ENCODE data around the gene KRTAP5-7. TPM values are rescaled to one million over a fixed set of nuclear protein-coding genes. Genes with fewer than 3 reads are reported as not detected.

Gene KRTAP5-7
- total RNA-seq, 2 experiments from 2014 or later = not detected

- H3K27ac Mint-ChIP-seq = no peak overlapping the region
- CTCF ChIA-PET = no interaction called here
- DNase-seq (peak; percentile 33), ATAC-seq (no peak)
- H3K36me3 Mint-ChIP-seq = peaks cover 58% of the 10 kb centered on the region
- no peaks in the 10 kb centered on the region for H3K27me3 Mint-ChIP-seq
- H3K4me1 Mint-ChIP-seq = no peaks in the 10 kb centered on the region
- no peaks in the 10 kb centered on the region for H3K9me3 Mint-ChIP-seq (ENCODE audit: low read depth)
- H3K4me3 Mint-ChIP-seq = no peak overlapping the region
Measured at GRCh38 chr11:71502026-71502425, 25.0 kb upstream of the KRTAP5-7 start.

- Mint-ChIP-seq H3K9me3 (ENCODE audit: low read depth) (no peaks in the 10 kb centered on the region), H3K4me3 (no peak overlapping the region), H3K4me1 (no peaks in the 10 kb centered on the region), H3K27ac (no peak overlapping the region), H3K36me3 (peaks cover 53% of the 10 kb centered on the region), H3K27me3 (no peaks in the 10 kb centered on the region)
- ATAC-seq = no peak
- CTCF ChIA-PET = no interaction called here
- DNase-seq = peak; percentile 35
Measured at GRCh38 chr11:71502871-71503435, 24.1 kb upstream of the KRTAP5-7 start.

GRCh38 chr11:71504531-71504930, 22.5 kb upstream of the KRTAP5-7 start:
- no peak overlapping the region for H3K4me3 Mint-ChIP-seq
- peaks cover 41% of the 10 kb centered on the region for H3K36me3 Mint-ChIP-seq
- no peaks in the 10 kb centered on the region for H3K27me3 Mint-ChIP-seq
- H3K27ac Mint-ChIP-seq = no peak overlapping the region
- CTCF ChIA-PET = no interaction called here
- ATAC-seq (no peak), DNase-seq (no peak)
- H3K9me3 Mint-ChIP-seq (ENCODE audit: low read depth) = peaks cover 1% of the 10 kb centered on the region
- no peaks in the 10 kb centered on the region for H3K4me1 Mint-ChIP-seq

- peaks cover 2% of the 10 kb centered on the region for H3K9me3 Mint-ChIP-seq (ENCODE audit: low read depth)
- H3K4me3 Mint-ChIP-seq = no peak overlapping the region
- H3K27ac Mint-ChIP-seq = no peak overlapping the region
- CTCF ChIA-PET = no interaction called here
- DNase-seq = no peak
- no peak for ATAC-seq
- no peaks in the 10 kb centered on the region for H3K4me1 Mint-ChIP-seq
- no peaks in the 10 kb centered on the region for H3K27me3 Mint-ChIP-seq
- peaks cover 38% of the 10 kb centered on the region for H3K36me3 Mint-ChIP-seq
Measured at GRCh38 chr11:71505001-71505400, 22.1 kb upstream of the KRTAP5-7 start.

GRCh38 chr11:71505781-71506180, 21.3 kb upstream of the KRTAP5-7 start:
- peaks cover 2% of the 10 kb centered on the region for H3K9me3 Mint-ChIP-seq (ENCODE audit: low read depth)
- H3K36me3 Mint-ChIP-seq = peaks cover 30% of the 10 kb centered on the region

GRCh38 chr11:71507102-71507501, 20.0 kb upstream of the KRTAP5-7 start:
- CTCF ChIA-PET = no interaction called here
- H3K36me3 Mint-ChIP-seq = peaks cover 27% of the 10 kb centered on the region

More at GRCh38 chr11:71505781-71506180, 21.3 kb upstream of the KRTAP5-7 start:
- Mint-ChIP-seq H3K4me3 (no peak overlapping the region), H3K27me3 (no peaks in the 10 kb centered on the region), H3K27ac (no peak overlapping the region), H3K4me1 (no peaks in the 10 kb centered on the region)
- DNase-seq = peak; percentile 7
- no peak for ATAC-seq
- CTCF ChIA-PET = no interaction called here

GRCh38 chr11:71518506-71519471, 8.3 kb upstream of the KRTAP5-7 start:
- no peak for ATAC-seq
- no peaks in the 10 kb centered on the region for H3K9me3 Mint-ChIP-seq (ENCODE audit: low read depth)
- CTCF ChIA-PET = no interaction called here

More at GRCh38 chr11:71507102-71507501, 20.0 kb upstream of the KRTAP5-7 start:
- no peak overlapping the region for H3K4me3 Mint-ChIP-seq
- peak; percentile 14 for DNase-seq
- ATAC-seq = no peak
- peaks cover 2% of the 10 kb centered on the region for H3K9me3 Mint-ChIP-seq (ENCODE audit: low read depth)
- no peaks in the 10 kb centered on the region for H3K4me1 Mint-ChIP-seq
- no peak overlapping the region for H3K27ac Mint-ChIP-seq
- no peaks in the 10 kb centered on the region for H3K27me3 Mint-ChIP-seq

GRCh38 chr11:71519546-71519945, 7.5 kb upstream of the KRTAP5-7 start:
- Mint-ChIP-seq H3K4me1 (no peaks in the 10 kb centered on the region), H3K27ac (no peak overlapping the region), H3K9me3 (ENCODE audit: low read depth) (no peaks in the 10 kb centered on the region), H3K27me3 (no peaks in the 10 kb centered on the region), H3K36me3 (no peaks in the 10 kb centered on the region), H3K4me3 (no peak overlapping the region)
- CTCF ChIA-PET = no interaction called here
- no peak for ATAC-seq
- DNase-seq = no peak

More at GRCh38 chr11:71518506-71519471, 8.3 kb upstream of the KRTAP5-7 start:
- no peak overlapping the region for H3K4me3 Mint-ChIP-seq
- H3K36me3 Mint-ChIP-seq = no peaks in the 10 kb centered on the region
- H3K27me3 Mint-ChIP-seq = no peaks in the 10 kb centered on the region
- no peak for DNase-seq
- H3K27ac Mint-ChIP-seq = no peak overlapping the region
- no peaks in the 10 kb centered on the region for H3K4me1 Mint-ChIP-seq

- ATAC-seq (no peak), DNase-seq (no peak)
- Mint-ChIP-seq H3K9me3 (ENCODE audit: low read depth) (no peaks in the 10 kb centered on the region), H3K36me3 (no peaks in the 10 kb centered on the region), H3K27ac (no peak overlapping the region), H3K27me3 (peaks cover 10% of the 10 kb centered on the region), H3K4me3 (no peak overlapping the region), H3K4me1 (no peaks in the 10 kb centered on the region)
- CTCF ChIA-PET = no interaction called here
Measured at GRCh38 chr11:71525188-71525937, 1.7 kb upstream of the KRTAP5-7 start.

- H3K36me3 Mint-ChIP-seq = no peaks in the 10 kb centered on the region
- H3K9me3 Mint-ChIP-seq (ENCODE audit: low read depth) = no peaks in the 10 kb centered on the region
- no peak overlapping the region for H3K27ac Mint-ChIP-seq
- no peak overlapping the region for H3K4me3 Mint-ChIP-seq
- CTCF ChIA-PET = no interaction called here
- DNase-seq (peak; percentile 0), ATAC-seq (no peak)
- no peaks in the 10 kb centered on the region for H3K4me1 Mint-ChIP-seq
- H3K27me3 Mint-ChIP-seq = peaks cover 10% of the 10 kb centered on the region
Measured at GRCh38 chr11:71525938-71526495, 1.1 kb upstream of the KRTAP5-7 start.

GRCh38 chr11:71527576-71528210, 626 bp downstream of the KRTAP5-7 start:
- ATAC-seq (no peak), DNase-seq (peak; percentile 19)
- Mint-ChIP-seq H3K4me1 (no peaks in the 10 kb centered on the region), H3K36me3 (no peaks in the 10 kb centered on the region), H3K9me3 (ENCODE audit: low read depth) (no peaks in the 10 kb centered on the region), H3K4me3 (no peak overlapping the region), H3K27ac (no peak overlapping the region), H3K27me3 (peaks cover 10% of the 10 kb centered on the region)
- CTCF ChIA-PET = no interaction called here

- DNase-seq (no peak), ATAC-seq (no peak)
- Mint-ChIP-seq H3K4me3 (no peak overlapping the region), H3K9me3 (ENCODE audit: low read depth) (no peaks in the 10 kb centered on the region), H3K36me3 (no peaks in the 10 kb centered on the region), H3K27ac (no peak overlapping the region), H3K27me3 (peaks cover 10% of the 10 kb centered on the region), H3K4me1 (no peaks in the 10 kb centered on the region)
- CTCF ChIA-PET = no interaction called here
Measured at GRCh38 chr11:71530602-71531001, 3.5 kb downstream of the KRTAP5-7 start.

- Mint-ChIP-seq H3K4me1 (no peaks in the 10 kb centered on the region), H3K4me3 (no peak overlapping the region), H3K27me3 (peaks cover 5% of the 10 kb centered on the region), H3K36me3 (no peaks in the 10 kb centered on the region), H3K9me3 (ENCODE audit: low read depth) (no peaks in the 10 kb centered on the region), H3K27ac (no peak overlapping the region)
- ATAC-seq (no peak), DNase-seq (peak; percentile 12)
- CTCF ChIA-PET = no interaction called here
Measured at GRCh38 chr11:71532036-71532610, 5.1 kb downstream of the KRTAP5-7 start.
